RWPE2 (cell line): ENCODE results near the gene FZD4.
"Not testable (repeated sequence)": the region's sequence is repeated elsewhere in the genome, so short reads cannot be mapped to it uniquely, and the experiment has no call there.

ENCODE experiments used
- ATAC-seq: fragments of 200-7000 bp; cut with Tn5 transposase; 3 replicates; pipeline ENCODE4 v1.9.1; 2021; ENCODE audit warnings: low read depth
- DNase-seq: peaks from one replicate; pipeline ENCODE4 v3.0.0-alpha.2; 2020; ENCODE audit warnings: low spot score
- H3K27ac ChIP-seq: fragments of 450-650 bp; 2 replicates; pipeline ENCODE4 v1.5.1; 2017; ENCODE audit warnings: mild to moderate bottlenecking; ENCODE audit not compliant: poor library complexity, severe bottlenecking
- H3K27me3 ChIP-seq: fragments of 250-450 bp; sonication (Bioruptor Pico); 2 replicates; pipeline ENCODE4 v1.5.1; 2021; ENCODE audit warnings: mild to moderate bottlenecking, moderate library complexity; ENCODE audit not compliant: insufficient read depth, poor library complexity, severe bottlenecking
- H3K36me3 ChIP-seq: fragments of 250-450 bp; sonication (Bioruptor Pico); 2 replicates; pipeline ENCODE4 v1.5.1; 2020; ENCODE audit warnings: low read depth, mild to moderate bottlenecking, moderate library complexity
- H3K4me1 ChIP-seq: fragments of 250-450 bp; sonication (Bioruptor Pico); 2 replicates; pipeline ENCODE4 v1.5.1; 2021; ENCODE audit warnings: mild to moderate bottlenecking, moderate library complexity; ENCODE audit not compliant: insufficient read depth, poor library complexity, severe bottlenecking
- H3K4me3 ChIP-seq: fragments of 250-450 bp; sonication (Bioruptor Pico); 2 replicates; pipeline ENCODE4 v1.5.1; 2021; ENCODE audit warnings: mild to moderate bottlenecking, moderate library complexity; ENCODE audit not compliant: severe bottlenecking
- H3K9me3 ChIP-seq: fragments of 250-450 bp; sonication (Bioruptor Pico); 2 replicates; pipeline ENCODE4 v1.5.1; 2021; ENCODE audit warnings: mild to moderate bottlenecking, moderate library complexity; ENCODE audit not compliant: severe bottlenecking
- TF ChIP-seq, protein P1 (sequence below): fragments of 450-650 bp; IDR thresholded peaks from one replicate; pipeline ENCODE4 v1.5.1; 2017; ENCODE audit warnings: mild to moderate bottlenecking, moderate library complexity; ENCODE audit not compliant: poor library complexity, severe bottlenecking

FZD4 gene

GRCh38 chr11:86977441-86978050 is 22.4 kb upstream of the FZD4 start:
- no peaks in the 10 kb centered on the region for H3K4me1 ChIP-seq
- ATAC-seq (no peak), DNase-seq (no peak)
- TF ChIP-seq, protein P1, sequence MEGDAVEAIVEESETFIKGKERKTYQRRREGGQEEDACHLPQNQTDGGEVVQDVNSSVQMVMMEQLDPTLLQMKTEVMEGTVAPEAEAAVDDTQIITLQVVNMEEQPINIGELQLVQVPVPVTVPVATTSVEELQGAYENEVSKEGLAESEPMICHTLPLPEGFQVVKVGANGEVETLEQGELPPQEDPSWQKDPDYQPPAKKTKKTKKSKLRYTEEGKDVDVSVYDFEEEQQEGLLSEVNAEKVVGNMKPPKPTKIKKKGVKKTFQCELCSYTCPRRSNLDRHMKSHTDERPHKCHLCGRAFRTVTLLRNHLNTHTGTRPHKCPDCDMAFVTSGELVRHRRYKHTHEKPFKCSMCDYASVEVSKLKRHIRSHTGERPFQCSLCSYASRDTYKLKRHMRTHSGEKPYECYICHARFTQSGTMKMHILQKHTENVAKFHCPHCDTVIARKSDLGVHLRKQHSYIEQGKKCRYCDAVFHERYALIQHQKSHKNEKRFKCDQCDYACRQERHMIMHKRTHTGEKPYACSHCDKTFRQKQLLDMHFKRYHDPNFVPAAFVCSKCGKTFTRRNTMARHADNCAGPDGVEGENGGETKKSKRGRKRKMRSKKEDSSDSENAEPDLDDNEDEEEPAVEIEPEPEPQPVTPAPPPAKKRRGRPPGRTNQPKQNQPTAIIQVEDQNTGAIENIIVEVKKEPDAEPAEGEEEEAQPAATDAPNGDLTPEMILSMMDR, result no peak
- no peaks in the 10 kb centered on the region for H3K27me3 ChIP-seq
- H3K4me3 ChIP-seq, result no peak overlapping the region
- peaks cover 4% of the 10 kb centered on the region for H3K9me3 ChIP-seq
- H3K27ac ChIP-seq, result no peak overlapping the region
- H3K36me3 ChIP-seq, result no peaks in the 10 kb centered on the region

DNA sequence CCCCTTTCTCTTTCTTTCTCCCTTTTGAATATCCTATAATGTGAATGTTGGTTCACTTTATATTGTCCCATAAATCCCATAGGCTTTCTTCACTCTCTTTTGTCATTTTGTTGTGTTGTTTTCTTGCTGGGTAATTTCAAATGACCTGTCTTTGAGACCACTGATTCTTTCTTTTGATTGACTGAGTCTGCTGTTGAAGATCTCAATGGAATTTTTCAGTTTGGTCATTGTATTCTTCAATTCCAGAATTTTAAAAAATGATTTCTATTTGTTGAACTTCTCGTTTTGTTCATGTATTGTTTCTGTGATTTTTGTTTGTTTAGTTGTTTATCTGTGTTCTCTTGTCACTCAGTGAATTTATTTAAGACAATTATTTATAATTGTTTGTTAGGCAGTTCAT is 17.5 kb upstream of the FZD4 start:
- TF ChIP-seq, protein P1, result no peak

GRCh38 chr11:86969258-86969657 is 14.1 kb upstream of the FZD4 start:
- H3K27ac ChIP-seq, result no peak overlapping the region
- no peaks in the 10 kb centered on the region for H3K4me1 ChIP-seq
- ATAC-seq (no peak), DNase-seq (no peak)
- H3K36me3 ChIP-seq, result no peaks in the 10 kb centered on the region
- TF ChIP-seq, protein P1, result no peak
- H3K9me3 ChIP-seq, result peaks cover 4% of the 10 kb centered on the region
- no peak overlapping the region for H3K4me3 ChIP-seq
- no peaks in the 10 kb centered on the region for H3K27me3 ChIP-seq

More for the DNA sequence above, 17.5 kb upstream of the FZD4 start:
- Histone ChIP-seq H3K36me3 (no peaks in the 10 kb centered on the region), H3K9me3 (peaks cover 4% of the 10 kb centered on the region), H3K4me3 (no peak overlapping the region), H3K27ac (no peak overlapping the region), H3K4me1 (no peaks in the 10 kb centered on the region), H3K27me3 (no peaks in the 10 kb centered on the region)
- ATAC-seq, result no peak
- DNase-seq, result no peak

- H3K4me1 ChIP-seq, H3K27me3 ChIP-seq, H3K36me3 ChIP-seq, ATAC-seq, H3K4me3 ChIP-seq, DNase-seq, H3K9me3 ChIP-seq, H3K27ac ChIP-seq: not testable (repeated sequence)
Measured at GRCh38 chr11:86967601-86968000, 12.4 kb upstream of the FZD4 start.

DNA sequence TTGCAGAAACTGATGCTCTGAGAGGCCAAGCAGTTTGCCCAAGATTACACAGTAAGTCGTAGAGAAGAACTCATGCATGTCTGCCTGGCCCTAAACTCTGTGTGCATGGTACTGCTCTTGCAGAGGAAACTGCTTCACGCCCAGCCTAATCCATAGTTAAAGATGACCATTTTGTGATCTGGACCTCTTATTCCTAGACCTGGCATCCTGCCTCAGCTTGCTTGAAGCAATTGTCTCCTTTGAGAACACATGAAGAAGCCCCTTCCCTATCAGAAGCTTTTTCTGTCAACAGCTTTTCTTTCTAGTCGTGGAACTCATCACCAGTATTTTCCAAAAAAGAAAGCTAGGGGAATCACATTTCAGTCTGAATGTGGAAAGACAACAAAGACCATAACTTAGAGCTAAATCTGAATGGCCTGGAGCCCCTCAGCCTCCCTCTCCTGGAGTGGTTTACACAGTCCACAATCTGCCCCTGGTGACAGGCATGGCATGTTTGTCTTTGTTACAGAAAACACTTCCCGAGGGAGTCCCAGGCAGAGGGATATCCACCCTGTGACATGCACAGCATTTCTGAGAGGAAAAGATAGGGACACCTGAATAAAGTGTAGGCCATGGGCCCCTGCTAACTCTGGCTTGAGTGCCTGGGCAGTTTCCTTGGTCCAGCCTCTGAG is 2.9 kb upstream of the FZD4 start:
- Histone ChIP-seq H3K27me3 (no peaks in the 10 kb centered on the region), H3K4me3 (no peak overlapping the region), H3K9me3 (no peaks in the 10 kb centered on the region), H3K36me3 (no peaks in the 10 kb centered on the region), H3K4me1 (no peaks in the 10 kb centered on the region), H3K27ac (no peak overlapping the region)
- DNase-seq (no peak), ATAC-seq (no peak)
- TF ChIP-seq, protein P1, result no peak
